Myocyte (in vitro differentiated cells): Measurements from ENCODE around the gene ACKR2. TPM values are rescaled to one million over a fixed set of nuclear protein-coding genes. Genes with fewer than 3 reads are reported as not detected.

Experiments
- total RNA-seq: library from RNA; depleted of rRNA; stranded (reverse); fragments of >200 nt; gene quantifications from 2 replicates; pipeline ENCODE4 v1.2.3, GENCODE V29; 2014

ACKR2 gene
- total RNA-seq, 1 donor from 2014 or later: 0.11 TPM

Other genes with a start within 250 kb of the ACKR2 start
- gene SEC22C, start 227.5 kb upstream of the ACKR2 start, total RNA-seq: 33.1 and 42.4 TPM in 2 replicates
- gene SS18L2, start 218.6 kb upstream of the ACKR2 start, total RNA-seq: 11.9 and 15.2 TPM in 2 replicates
- gene NKTR, start 208.8 kb upstream of the ACKR2 start, total RNA-seq: 32.4 and 40.3 TPM in 2 replicates
- gene ZBTB47, start 155.7 kb upstream of the ACKR2 start, total RNA-seq: 96.8 and 103 TPM in 2 replicates
- gene KLHL40, start 123.9 kb upstream of the ACKR2 start, total RNA-seq: 55.6 and 67.1 TPM in 2 replicates
- gene HHATL, start 106.6 kb upstream of the ACKR2 start, total RNA-seq: 12.3 and 26.6 TPM in 2 replicates
- 1.0 and 1.2 TPM in 2 replicates for gene CCDC13, start 36.2 kb upstream of the ACKR2 start, total RNA-seq
- gene HIGD1A, start 5.0 kb upstream of the ACKR2 start, total RNA-seq: 192 and 193 TPM in 2 replicates
- not detected in 2 replicates for gene CYP8B1, start 66.4 kb downstream of the ACKR2 start, total RNA-seq
- 1.1 and 1.3 TPM in 2 replicates for gene ZNF662, start 96.7 kb downstream of the ACKR2 start, total RNA-seq
- gene GASK1A, start 169.9 kb downstream of the ACKR2 start, total RNA-seq: not detected in 2 replicates